ENCODE measurements around the gene MGST2.

The MGST2 gene

DNA sequence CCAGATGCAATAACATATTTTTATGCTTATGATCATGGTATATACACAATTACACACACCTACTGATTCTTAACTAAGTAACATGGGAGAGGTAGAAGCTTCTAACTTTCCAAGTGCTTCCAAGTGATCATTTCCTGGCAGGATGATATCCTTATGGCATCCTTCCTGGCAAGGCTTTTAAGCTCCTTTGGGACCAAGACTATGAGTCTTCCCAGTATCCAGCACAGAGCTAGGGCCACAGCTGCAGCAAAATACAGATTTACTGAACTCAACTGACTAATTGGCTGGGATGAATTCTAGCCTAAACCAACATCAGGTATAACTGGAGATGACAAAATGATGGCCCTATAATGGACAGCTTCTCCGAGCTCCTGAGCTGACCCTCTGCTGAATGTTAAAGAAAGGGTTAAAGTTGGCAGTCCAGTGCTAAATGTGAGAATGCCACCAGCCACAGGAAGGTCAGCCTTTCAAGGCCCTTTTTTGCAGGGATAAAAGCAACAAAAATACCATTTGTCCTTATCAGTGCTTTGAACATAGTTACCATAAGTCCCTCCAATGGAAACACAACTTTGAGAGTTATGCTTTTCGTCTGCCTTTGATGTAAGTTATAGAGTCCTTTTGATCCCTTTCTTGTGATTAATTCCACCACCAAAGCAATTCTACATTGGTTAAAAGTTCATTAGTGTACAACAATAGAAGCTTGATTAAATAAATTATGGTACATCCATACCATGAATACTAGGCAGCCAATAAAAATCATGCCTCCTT lies 73.4 kb downstream of the MGST2 start:
- DNase-seq (ENCODE audit: low read depth), result no peak

DNA sequence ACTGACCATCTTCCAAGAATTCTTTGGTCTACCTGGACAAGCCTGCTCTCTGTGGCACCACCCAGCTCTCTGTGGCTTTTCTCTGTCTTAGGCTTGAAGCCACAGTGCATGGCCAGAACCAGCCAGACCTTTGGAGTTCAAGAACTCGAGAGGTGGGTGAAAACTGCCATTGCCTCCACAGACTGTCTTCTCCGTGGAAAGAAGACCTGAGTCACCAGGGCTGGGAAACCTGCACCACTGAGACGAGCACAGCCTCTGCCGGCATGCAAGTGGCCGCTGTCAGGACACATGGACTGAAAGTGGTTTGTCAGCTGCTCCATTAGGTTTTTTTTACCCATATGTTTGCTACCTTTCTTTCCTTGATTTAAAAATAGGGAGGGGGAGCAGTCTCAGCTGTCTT lies 74.5 kb downstream of the MGST2 start:
- DNase-seq (ENCODE audit: low read depth), result no peak

DNA sequence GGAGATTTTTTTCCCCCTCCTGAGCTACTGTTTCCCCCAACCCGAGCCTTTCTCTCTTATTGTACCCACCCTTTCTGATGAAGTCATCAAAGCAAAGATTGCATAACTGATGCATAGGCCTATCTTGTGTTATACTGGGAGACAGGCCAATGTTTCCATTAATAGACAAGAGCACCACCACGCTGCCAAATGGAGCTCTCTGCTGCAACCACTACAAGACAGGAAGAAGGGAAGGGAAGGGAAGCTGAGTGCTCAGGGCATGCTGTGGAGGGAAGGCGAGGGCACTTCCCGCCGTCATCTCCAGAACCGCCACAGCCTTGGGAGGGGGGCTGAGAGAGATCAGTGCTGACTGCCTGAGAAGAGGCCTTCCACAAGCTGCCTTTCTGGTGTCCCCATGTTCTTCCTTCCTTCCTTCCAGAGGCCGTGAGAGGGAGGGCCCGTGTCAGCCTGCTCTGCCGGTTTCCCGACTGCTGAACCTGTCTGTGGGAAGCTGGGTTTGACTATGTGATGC lies 75.0 kb downstream of the MGST2 start:
- DNase-seq (ENCODE audit: low read depth), result peak; percentile 81

DNA sequence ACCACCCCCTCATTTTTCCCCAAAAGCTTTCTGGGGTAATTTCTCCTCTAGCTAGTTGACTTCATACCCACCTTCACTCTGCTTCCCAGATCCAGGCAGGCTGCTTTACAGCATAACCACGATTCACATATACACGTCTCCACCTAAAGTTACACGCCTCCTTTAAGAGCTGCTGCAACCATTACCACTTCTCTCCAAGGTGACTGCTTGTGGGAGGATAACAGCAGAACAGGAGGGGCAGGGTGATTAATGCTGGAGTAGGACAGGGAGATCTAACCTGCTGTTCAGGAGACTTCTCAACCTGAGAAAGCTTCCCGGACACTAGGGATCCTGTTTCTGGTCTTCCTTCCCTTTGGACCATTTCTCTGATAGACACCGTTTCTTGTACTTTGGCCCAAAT lies 77.4 kb downstream of the MGST2 start:
- no peak for DNase-seq (ENCODE audit: low read depth)

DNA sequence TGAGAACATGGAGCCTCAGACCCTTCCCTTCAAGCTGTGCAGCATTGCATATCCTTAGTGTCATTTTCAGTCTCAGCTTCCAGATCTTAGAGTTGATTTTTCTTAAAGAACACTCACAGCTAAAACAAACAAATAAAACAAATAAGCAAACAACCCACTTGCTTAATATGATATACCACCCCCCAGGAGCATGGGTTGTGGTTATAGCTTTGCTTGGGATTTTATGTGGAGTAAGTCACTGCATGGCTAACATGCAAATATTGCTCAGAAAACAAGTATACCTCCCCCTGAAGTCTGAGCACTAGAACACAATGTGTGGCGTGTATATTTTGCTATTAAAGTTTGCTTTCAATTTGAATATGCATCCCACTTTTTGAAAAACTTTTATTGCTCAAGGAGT lies 78.6 kb downstream of the MGST2 start:
- DNase-seq (ENCODE audit: low read depth), result no peak

DNA sequence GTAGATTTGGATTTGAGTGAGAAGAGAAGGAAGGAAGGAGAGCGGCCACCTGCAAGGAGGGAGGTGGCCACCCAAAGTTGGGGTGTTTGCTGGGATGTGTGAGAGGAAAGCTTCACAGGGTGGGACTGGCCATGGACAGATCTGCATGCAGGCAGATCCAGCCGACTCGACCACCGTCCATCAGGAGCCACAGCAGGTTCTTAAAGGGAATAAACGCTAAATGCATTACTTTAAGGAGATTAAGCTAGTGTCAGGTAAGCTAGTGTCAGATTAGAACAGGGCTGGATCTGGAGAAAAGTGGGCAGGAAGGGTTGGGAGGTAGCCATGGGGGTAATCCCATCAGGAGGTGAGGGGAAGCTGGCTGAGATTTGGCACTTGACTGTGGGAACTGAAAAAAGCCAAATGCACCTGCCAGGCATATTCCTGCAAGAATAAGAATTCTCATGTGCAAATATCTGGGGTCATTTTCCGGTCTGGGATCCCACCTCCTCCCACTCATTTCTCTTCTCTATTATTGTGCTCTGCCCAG lies 79.6 kb downstream of the MGST2 start:
- DNase-seq (ENCODE audit: low read depth), result no peak

DNA sequence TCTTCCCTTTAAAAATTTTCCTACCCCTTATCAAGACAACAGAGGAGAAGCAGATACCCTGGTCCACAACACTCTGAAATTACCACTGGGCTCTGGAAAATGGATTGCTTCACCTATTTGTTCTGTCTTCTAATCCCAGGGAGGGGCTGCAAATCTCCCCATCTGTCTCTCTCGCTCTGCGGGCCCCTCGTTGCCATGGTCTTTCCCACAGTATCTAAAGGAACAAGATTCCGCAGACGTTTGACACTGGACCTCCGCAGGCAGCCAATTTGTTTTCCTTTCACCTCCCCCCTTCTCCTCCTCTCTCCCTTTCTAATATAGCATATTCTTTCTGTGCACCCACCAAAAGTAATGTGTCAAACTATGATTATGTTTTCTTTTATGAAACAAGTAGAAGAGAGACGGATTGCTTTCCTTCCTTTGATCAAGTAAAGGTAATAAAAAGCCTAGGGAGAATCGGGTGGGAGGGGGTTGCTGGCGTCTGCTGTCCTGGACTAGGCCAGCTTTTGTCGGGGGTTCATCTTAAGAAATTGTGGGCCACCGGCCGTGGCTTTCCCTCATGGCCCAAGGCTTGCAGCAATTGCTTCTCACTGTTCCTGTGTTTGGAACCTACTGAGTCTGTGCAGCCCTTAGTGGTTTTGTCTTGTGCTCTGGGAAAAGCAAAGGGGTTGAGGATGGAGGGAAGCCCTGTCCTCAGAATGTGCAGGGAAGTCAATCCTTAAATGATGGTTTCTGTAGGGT lies 81.0 kb downstream of the MGST2 start:
- DNase-seq (ENCODE audit: low read depth), result no peak

DNA sequence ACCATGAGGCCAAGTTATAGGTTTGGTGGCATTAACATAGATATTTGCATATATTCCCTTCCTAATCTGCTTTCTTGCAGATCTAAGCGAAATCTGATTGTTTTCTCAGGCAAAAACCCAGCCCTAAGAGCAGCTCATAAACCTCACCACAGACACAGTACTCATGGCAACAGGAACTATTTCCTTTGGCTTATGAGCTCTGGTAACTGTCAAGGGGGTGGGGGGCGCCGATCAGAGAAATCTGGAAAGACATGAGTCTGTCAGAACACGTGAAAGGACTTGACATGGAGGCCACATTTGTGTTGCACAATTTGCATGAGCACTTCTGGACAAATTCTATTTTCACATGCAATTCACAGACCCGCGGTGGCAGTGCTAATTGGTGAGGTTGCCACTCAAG lies 83.7 kb downstream of the MGST2 start:
- DNase-seq (ENCODE audit: low read depth), result no peak

DNA sequence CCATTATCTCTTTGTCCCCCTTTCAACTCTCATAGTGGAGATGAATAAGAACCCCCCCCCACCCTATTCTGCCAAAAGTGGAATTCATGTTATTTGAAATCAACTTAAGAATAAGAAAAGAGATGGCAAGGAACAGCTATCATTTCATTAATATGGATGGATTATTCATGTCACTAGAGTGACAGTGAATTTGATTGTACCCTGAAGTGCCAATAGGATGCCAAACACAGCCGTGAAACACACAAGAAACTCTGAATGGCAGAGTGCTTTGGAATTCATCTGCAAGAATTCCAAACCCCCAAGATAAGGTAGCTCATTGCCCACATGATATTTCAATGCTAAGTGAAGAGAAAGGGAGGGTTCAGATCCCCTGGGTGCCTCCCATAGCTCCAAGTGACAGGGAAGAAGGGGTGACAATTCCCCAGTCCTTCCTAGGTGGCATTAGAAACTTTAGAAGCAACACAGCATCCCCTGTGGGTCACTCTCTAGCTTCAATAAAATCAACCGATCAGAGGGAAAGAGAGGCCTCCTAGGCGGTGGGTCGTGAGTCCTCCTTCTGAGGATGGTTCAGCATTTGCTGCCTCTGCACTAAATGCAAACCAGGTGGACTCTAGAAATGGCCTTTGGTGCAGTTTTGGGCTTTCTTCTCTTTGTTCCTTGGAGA lies 84.3 kb downstream of the MGST2 start:
- DNase-seq (ENCODE audit: low read depth), result no peak

DNA sequence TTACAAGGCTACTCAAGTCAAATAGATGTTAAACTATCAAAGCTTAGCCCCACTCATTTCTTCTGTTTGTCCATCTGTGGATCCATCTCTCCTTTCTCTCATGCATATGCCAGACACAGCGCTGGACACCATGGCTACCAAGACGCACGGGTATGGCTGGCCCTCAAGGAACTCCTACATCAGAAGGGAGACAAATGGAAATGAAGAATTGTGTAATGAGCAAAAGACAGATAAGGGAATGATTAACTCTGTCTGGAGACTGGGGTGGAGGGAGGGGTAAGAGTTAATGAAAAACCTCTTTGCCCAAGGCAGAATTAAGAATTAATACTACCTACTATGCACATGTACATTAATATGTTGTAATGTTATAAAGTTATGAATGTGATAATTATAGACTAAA lies 88.1 kb downstream of the MGST2 start:
- no peak for DNase-seq (ENCODE audit: low read depth)
